ENCODE data around the gene CBR1.

Gene CBR1

GRCh38 chr21:36038701-36039497 is 30.9 kb upstream of the CBR1 start:
- H3K27ac ChIP-seq = no peak overlapping the region

GRCh38 chr21:36039861-36040260 is 30.0 kb upstream of the CBR1 start:
- TF ChIP-seq, protein P1, sequence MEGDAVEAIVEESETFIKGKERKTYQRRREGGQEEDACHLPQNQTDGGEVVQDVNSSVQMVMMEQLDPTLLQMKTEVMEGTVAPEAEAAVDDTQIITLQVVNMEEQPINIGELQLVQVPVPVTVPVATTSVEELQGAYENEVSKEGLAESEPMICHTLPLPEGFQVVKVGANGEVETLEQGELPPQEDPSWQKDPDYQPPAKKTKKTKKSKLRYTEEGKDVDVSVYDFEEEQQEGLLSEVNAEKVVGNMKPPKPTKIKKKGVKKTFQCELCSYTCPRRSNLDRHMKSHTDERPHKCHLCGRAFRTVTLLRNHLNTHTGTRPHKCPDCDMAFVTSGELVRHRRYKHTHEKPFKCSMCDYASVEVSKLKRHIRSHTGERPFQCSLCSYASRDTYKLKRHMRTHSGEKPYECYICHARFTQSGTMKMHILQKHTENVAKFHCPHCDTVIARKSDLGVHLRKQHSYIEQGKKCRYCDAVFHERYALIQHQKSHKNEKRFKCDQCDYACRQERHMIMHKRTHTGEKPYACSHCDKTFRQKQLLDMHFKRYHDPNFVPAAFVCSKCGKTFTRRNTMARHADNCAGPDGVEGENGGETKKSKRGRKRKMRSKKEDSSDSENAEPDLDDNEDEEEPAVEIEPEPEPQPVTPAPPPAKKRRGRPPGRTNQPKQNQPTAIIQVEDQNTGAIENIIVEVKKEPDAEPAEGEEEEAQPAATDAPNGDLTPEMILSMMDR (conservative IDR thresholded peaks at IDR 0.05) = no peak
- no peak for TF ChIP-seq ZFX (IDR thresholded peaks at IDR 0.05)
- no peak overlapping the region for H3K27ac ChIP-seq

More at GRCh38 chr21:36038701-36039497, 30.9 kb upstream of the CBR1 start:
- TF ChIP-seq ZFX (IDR thresholded peaks at IDR 0.05) = no peak
- TF ChIP-seq, protein P1 (conservative IDR thresholded peaks at IDR 0.05) = no peak

DNA sequence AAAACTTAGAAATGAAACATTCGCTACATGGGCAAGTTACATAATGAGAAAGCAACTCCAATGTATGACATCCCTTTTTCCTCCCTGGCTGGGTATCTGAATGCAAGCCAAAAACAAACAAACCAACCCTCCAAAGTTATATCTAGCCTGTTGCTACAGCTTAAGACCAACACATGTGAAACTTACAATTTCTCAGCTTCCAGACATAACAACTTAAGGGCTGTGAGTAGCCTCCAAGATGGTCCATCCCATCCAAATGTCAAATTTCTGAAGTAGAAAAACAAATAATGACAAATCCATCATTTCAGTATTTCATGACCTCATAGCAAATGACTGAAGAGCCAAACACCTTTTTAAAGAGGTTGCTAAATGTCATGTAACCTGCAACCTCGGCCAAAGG is 29.4 kb upstream of the CBR1 start:
- TF ChIP-seq, protein P1 (conservative IDR thresholded peaks at IDR 0.05) = no peak
- TF ChIP-seq ZFX (IDR thresholded peaks at IDR 0.05) = no peak
- no peak overlapping the region for H3K27ac ChIP-seq

GRCh38 chr21:36041910-36042309 is 27.9 kb upstream of the CBR1 start:
- TF ChIP-seq, protein P1 (conservative IDR thresholded peaks at IDR 0.05) = no peak
- no peak for TF ChIP-seq ZFX (IDR thresholded peaks at IDR 0.05)
- no peak overlapping the region for H3K27ac ChIP-seq

DNA sequence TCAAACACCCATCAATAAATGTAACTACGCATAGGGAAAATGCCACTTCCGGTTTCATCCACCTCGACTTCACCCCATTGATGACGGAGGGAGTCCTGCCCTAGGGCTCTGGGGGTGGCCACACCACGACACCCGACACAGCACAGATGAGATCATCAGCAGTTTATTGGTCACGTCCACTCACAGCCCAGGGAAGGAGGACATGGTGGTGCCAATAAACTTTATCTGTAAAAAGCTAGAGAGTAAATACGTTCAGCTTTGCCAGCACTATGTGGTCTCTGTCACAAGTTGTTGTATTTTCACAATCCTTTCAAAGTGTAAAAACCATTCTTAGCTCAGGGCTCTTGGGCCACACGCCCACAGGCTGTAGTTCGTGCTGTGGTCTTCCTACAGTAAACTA is 25.8 kb upstream of the CBR1 start:
- TF ChIP-seq ZFX (IDR thresholded peaks at IDR 0.05) = no peak
- TF ChIP-seq, protein P1 (conservative IDR thresholded peaks at IDR 0.05) = no peak
- H3K27ac ChIP-seq = no peak overlapping the region

DNA sequence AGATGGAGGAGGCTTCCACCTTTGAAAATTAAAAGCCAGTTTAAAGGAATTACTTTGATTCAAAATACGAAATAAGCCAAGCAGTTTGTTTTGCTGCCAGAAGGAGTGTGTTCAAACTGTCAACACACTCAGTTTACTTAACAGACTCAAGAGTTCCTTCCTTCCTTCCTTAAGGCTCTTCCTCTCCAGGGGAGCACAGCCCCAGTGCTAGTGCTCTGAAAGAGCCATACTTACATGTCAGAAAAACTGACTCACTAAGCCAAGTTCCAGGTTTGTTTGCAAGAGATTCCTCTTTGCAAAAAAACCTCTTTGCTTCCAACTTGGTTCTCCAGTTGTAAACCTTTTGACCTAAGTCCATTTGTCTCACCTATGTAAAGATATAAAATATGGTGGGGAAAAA is 23.8 kb upstream of the CBR1 start:
- no peak for TF ChIP-seq ZFX (IDR thresholded peaks at IDR 0.05)
- TF ChIP-seq, protein P1 (conservative IDR thresholded peaks at IDR 0.05) = no peak
- no peak overlapping the region for H3K27ac ChIP-seq

GRCh38 chr21:36047139-36047538 is 22.7 kb upstream of the CBR1 start:
- H3K27ac ChIP-seq = no peak overlapping the region
- TF ChIP-seq ZFX (IDR thresholded peaks at IDR 0.05) = no peak
- TF ChIP-seq, protein P1 (conservative IDR thresholded peaks at IDR 0.05) = no peak

Data from C4-2B (cell line).